Measurements from ENCODE around the gene MICB.
"Not testable (repeated sequence)": the region's sequence is repeated elsewhere in the genome, so short reads cannot be mapped to it uniquely, and the experiment has no call there.

MICB gene

DNA sequence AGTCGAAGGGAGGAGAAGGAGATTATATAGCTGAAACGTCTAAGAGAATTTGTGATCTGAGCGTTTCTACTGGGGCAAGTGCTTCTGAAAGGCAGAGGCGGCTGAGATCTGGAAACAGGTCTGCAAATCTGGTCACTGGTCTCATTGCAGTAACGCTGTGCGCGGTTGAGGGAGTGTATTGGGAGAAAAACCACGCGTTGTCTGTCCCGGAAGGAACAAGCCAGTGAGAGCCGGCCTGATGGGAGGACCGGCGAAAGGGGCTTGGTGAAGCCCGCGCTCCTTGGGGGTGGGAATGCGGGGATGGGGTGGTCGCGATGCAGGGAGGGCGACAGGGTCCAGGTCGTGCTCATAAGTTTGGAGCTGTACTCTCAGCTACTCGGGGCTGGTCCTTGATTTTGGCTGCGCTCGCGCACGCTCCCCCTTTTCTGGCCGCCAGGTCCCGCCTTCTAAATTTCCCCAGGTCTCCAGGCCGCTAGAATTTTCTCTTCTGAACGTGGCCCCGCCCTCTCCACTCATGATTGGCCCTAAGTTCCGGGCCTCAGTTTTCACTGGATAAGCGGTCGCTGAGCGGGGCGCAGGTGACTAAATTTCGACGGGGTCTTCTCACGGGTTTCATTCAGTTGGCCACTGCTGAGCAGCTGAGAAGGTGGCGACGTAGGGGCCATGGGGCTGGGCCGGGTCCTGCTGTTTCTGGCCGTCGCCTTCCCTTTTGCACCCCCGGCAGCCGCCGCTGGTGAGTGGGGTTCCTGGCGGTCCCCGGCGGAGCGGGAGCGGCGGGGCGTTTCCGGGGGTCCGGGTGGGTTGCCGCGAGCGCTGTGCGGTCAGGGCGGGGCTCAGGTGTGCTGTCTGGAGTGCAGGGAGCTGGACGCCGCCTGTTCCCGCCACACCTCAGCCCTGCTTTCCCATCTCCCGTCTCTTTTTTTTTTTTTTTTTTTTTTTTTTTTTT is at the start of gene MICB:
TSS of gene MICB (plus strand) at position 615 of the 946 bp plus-strand sequence. CDS start at position 664, 49 bp downstream.
- DNase-seq = no peak

DNA sequence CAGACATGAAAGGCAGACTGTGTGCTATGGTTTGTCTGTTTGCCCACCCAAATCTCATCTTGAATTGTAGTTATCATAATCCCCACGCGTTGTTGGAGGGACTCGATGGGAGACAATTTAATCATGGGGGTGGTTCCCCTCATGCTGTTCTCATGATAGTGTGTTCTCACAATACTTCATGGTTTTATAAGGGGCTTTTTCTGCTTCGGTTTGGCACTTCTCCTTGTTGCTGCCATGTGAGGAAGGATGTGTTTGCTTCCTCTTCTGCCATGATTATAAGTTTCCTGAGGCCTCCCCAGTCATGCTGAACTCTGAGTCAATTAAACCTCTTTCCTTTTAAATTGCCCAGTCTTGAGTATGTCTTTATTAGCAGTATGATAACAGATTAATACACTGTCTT is 47.2 kb upstream of the MICB start:
- no peak for DNase-seq

DNA sequence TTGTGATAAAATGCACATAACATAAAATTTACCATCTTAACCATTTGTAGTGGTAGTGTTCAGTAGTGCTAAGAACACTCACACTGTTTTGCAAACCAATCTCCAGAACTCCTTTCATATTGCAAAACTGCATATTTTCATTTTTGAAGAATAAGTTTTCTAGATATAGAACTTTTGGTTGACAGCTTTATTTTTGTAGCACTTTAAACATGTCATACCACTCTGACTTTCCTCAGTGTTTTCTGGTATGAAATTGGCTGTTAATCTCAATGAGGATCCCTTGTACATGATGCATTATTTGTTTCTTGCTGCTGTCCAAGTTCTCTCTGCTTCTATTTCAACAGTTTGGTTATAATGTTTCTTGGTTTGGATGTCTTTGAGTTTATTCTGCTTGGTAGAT is 45.1 kb upstream of the MICB start:
- DNase-seq = no peak

DNA sequence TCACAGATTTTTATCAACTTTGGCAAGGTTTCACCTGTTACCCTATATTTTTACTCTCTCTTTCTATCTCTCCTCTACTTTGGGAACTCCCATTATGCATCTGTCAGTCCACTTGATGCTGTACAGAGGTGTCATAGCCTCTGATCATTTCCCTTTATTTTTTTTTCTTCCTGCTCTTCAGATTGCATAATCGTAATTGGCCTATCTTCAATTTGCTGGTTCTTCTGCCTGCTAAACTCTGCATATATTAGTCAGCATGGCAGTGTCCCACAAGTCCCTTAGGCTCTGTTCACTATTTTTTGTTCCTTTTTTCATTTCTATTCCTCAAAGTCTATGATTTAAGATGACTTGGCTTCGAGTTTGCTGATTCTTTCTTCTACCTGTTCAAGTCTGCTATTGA is 44.7 kb upstream of the MICB start:
- no peak for DNase-seq

DNA sequence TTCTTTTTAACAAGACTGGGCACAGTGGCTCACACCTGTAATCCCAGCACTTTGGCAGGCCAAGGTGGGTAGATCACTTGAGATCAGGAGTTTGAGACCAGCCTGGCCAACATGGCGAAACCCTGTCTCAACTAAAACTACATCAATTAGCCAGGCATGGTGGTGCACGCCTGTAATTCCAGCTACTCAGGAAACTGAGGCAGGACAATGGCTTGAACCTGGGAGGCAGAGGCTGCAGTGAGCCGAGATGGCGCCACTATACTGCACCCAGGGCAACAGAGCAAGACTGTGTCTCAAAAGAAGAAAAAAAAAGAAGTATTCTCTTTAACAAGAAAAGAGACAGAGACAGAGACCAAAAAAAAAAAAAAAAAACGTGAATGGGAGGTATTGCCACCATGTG is 38.1 kb upstream of the MICB start:
- DNase-seq = not testable (repeated sequence)

DNA sequence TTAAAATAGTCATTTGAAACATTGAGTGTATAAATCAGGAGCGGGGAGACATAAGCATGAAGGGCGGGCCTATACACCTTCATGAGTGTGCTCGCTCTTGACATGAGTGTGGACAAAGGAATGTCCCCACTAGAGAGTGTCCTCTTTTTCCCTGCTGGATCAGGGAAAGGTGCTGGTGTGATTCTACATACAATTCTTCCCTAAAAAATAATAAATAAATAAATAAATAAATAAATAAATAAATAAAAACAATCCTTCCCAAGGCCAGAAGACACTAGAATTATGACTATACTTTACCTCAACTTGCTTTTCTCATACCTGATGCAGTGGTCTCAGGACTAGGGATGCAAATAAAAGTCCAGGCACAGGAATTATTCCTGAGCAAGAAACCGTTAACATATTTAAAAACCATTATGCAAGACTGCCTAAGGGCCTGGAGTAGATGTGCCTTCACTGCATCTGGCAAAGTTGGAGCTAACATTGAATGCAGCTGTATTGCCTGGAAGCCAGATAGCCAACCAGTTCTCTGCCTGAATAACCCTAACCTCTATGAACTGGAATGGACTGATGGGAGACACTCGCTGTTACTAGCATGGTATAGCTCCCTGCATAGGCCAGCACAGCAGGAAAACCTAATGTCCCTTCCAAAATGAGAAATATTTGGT is 37.5 kb upstream of the MICB start:
- no peak for DNase-seq

DNA sequence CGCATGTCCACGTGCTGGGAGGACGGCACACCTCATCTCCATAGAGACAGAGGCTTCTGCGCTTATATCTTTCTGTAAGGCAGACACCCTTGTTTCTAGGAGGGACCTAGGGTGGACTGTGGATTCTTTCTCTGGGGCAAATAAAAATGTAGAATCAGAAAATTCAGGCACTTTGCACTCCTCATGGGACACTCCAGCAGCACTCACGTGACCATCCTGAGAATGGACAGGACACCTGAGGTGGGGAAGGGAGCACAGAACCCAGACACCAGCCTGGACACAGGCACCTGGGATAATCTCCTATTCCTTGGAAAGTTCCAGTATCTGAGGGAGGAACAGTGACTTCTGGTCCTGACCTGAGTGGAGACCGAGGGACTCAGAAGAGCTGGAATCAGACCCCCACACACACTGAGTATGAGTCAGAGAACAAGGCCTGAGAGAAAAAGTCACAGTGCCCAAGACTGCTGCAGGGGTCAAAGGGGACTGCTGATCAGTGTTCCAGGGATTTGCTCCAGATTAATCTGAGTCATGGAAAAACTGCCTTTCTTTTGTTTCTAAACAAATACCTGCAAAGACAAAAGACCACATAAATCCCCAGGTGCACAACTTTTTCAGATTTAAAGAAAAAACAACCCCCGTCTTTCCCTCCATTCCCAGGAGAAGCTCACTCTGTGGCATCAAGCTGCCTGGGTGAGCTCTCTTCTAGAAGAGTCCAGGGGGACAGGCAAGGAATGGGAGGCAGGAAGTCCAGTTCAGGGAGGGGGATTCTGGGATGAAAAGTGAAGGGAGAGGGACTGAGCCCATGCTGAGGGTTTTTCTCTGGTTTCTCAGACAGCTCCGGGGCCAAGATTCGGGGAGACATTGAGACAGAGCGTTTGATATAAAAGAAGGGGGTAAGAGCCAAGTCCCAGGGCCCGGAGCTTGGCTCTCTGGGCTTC is 35.6 kb upstream of the MICB start:
- DNase-seq = no peak

DNA sequence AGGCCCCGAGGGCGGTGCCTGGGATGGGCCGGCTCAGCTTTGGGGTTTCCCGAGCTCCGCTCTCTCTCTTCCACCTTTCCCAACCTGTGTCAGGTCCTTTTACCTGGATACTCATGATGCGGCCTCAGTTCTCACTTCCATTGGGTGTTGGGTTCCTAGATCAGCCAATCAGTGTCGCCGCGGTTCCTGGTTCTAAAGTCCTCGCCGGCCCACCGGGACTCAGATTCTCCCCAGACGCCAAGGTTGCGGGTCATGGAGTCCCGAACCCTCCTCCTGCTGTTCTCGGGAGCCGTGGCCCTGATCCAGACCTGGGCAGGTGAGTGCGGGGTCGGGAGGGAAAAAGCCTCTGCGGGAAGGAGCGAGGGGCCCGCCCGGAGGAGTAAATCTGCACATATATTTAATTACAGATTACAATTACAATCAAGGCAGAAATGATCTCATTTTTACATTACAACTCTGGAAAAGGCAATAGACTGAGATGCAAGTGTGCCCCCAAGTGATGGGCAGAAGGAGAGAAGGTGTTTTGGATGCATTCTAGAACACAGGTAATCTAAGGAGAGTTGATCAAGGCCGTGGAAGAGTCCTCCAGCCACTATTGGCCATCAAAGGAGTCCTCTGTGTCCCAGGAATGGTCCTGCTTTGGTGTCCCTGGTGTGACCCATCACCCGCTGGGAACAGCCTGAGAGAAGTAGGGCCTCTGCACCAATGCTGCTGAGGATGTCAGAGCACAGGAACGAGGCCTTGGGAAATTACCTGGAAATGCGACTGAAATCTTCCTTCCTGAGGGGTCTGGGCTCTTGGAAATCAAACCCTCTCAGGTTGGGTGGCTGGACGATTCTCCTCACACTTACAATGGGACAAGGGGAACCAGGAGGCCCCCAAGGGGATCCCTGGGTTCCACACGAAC is 34.7 kb upstream of the MICB start:
- peak; percentile 15 for DNase-seq

DNA sequence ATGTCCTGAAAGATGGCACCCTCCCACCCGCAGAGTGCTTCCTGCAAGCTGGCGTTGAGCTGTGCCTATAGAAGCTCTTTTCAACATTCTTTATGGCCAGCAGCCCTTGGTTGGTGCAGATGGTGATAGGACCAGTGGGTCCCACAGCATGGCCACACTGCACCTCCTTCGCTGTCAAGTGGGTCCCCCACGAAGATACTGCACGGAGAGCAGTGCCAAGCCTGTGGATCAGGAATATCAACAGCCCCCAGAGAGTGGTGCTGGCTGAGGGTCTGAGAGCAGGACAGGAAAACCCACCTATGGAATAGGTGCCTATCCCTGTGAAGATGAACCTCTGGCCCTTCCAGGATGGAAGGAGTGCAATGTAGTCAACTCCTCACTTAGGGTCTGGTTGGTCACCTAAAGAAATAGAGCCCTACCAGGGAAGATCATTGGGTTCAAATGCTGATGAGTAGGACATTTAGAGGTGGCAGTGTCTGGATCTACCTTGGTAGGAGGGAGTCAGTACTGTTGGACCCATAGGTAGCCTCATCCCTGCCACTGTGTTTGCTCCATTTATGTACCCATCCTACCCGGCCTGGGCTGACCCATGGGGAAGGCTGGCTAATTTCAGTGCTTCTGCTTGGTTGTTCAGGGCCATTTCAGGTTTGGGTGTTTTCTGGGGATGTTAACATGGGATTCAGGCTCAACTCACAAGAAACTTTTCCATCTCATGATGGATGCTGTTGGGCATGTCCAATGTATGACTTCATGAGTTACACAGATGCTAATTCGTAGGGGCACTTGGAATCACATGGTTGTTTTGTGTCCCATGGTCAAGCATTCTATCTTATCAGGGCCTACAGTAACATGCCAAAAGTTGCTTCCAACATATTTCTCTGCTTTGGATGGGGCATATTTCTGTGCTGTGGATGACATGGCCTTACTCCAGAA is 33.4 kb upstream of the MICB start:
- DNase-seq = no peak

DNA sequence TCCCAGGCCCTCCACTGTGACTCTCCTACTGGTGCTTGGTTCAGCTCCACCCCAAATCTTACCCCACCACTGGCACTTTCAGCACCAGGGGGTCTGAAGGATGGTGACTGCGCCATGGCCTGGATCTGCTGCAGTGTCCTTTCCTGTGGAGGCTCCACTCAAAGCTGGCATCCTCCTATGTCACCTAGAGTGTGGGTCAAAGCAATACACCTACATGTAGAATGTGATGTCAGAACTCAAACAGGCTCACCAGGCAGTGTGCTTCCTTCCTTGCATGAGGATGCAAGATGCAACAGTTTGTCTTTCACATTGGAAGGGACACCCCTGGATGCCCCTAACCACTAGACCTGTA is 32.8 kb upstream of the MICB start:
- DNase-seq = no peak

DNA sequence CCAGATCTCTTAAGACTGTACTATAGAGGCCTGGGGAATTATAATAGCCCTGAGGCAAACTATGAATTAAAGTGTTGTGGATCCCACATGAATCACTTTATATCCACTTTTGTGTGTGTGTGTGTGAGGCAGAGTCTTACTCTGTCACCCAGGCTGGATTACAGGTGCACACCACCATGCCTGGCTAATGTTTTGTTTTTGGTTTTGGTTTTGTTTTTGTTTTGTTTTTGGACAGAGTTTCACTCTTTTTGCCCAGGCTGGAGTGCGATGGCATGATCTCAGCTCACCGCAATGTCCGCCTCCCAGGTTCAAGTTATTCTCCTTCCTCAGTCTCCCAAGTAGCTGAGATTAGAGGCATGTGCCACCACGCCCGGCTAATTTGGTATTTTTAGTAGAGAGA is 32.2 kb upstream of the MICB start:
- no peak for DNase-seq

DNA sequence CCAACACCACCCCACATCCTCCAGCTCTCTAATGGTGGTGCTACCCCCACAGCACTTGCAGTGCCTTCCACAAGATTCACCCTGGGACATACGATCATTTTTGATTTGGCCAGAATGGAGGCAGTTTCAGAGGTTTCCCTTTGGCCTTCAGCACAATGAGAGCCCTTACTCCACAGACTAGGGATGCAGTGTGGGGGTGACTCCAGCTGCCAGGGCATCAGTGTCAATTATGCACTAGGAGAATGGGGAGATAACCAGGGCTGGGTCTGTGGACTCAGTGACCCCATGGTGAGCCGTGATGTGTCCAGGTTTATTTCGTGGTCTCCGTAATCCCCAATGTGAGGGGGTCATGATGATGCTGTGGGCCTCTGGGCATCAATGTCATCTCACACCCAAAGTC is 31.5 kb upstream of the MICB start:
- no peak for DNase-seq

DNA sequence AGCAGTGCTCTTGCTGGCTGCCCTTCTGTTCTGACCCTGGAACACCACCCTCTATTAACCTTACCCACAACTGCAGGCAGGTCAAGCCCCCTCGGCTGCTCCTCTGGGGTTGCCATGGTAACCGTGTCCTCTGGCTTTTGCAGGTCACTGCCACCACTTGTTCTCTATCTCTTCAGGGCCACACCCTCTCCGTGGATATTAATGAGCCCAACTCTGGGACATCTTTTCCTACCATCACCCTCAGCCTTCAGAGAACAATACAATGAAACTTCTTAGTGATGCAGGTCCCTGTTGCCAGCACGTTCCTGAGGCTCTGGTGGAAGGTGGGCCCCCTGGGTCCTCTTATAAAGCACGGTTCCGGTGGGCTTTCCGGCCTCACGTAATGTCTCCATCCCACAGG is 30.8 kb upstream of the MICB start:
- DNase-seq = no peak

DNA sequence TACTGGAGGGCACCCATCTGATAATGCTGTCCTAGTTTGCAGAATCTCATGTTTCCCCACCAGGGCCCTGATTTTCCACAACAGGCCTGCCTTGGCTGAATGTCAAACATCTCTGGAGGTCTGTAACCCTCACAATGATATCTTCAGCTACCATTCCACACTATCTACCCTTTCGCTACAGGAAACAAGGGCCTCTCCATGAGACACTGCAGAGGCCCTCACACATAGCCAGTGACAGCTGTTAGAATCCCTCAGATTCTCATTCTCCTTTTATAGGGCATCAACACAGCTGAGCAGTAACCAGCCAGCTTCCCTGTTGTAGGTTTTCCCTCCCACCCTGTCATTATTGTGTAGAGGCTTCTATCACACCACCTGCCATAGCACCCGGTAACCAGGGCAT is 29.6 kb upstream of the MICB start:
- no peak for DNase-seq

DNA sequence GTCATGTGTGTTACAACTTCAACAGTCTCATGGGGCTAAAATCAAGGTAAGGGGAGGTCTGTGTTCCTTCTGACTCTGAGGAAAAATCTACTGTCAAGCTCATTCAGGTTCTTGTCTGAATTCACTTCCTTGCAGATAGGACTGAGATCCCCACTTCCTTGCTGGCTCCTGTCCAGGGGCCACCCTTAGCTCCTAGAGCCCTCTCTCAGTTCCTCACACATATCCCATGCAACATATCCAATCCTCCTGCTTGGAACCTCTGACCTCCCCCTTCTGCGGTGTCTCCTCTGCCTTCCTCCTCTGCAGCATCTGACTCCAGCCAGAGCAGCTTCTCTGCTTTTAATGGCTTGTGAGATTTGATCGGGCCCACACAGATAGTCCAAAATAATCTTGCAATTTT is 27.1 kb upstream of the MICB start:
- no peak for DNase-seq

DNA sequence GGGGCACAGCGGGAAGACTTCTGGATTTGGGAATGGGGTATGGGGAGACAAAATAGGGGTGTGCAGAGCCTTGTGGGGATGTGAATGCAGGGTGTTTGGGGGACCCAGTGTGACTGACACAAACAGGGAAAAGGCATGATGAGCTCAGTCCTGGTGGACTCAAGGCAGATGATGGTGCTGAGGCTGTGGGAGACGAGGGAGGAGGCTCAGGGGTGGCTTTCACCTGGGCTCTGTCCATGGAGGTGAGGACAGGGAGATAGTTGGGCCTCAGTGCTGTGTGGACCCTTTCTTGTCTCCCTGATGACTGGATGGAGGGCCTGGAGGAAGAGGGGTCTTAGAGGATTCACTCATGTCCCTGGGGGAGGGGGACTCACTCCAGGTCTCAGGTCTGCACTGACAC is 26.2 kb upstream of the MICB start:
- DNase-seq = no peak

DNA sequence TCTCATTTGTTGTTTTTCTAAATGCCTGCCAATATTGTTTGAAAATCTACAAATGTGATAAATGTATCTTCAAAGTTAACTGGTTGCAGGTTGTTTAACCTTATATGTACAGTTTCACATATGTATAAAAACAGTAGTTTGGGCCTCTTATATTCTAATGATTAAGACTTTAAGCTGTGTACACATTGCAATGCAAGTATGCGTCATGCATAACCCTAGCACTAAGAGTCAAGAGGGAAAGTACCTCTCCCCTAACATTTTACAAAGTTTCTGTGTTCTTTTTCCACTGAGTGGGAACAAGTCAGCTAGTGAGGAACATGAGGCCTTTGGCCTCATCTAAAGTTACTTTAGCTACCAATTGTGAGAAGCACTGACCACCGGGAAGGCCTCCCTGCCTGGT is 25.7 kb upstream of the MICB start:
- no peak for DNase-seq

DNA sequence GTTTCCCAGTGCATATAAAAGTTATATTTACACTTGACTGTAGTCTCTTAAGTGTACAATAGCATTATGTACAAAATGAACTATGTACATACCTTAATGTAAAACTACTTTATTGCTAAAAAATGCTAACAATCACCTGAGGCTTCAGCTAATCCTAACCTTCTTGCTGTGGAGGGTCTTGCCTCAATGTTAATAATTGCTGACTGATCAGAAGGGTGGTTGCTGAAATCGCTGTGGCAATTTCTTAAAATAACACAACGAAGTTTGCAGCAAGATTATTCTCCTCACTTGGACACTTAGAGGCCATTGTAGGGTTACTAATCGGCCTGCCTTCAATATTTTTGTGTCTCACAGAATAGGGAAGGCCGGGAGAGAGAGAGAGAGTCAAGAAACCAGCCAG is 24.7 kb upstream of the MICB start:
- DNase-seq = no peak

DNA sequence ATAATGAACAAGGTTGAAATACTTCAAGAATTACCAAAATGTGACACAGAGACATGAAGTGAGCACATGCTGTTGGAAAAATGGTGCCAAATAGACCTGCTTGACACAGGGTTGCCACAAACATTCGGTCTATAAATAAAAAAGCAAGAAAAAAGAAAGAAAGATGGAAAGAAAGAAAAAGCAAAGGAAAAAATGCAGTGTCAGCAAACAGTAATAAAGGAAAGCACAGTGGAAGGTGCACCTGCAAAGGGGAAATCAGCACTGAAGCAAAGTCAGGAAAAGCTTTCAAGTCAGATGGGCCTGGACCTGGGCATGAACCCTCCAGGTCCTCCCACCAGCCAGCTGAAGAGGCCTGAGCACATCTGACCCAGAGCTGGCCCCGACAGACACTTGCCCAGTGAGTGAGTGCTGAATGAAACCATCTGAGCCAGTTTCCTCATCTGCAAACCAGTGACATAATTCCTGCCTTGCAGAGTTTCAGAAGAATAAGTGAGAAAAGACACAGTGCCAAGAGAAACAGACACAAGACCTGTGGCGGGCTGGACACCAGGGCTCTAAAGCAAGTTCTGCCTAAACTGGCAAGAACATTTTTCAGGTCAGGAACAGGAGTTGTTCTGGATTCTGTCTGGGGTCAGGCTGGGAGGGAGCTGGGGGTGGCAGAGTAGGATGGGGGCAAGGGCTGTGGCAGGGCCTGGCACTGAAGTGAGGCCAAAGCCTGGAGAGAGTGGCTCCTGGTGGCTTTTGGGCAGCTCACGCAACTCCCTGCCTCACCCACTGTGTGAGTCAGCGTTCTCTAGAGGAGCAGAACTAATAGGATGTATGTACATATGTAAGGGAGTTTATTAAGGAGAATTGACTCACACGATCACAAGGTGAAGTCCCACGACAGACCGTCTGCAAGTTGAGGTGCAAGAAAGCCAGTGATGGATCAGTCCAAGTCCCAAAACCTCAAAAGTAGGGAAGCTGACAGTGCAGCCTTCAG is 23.9 kb upstream of the MICB start:
- no peak for DNase-seq

DNA sequence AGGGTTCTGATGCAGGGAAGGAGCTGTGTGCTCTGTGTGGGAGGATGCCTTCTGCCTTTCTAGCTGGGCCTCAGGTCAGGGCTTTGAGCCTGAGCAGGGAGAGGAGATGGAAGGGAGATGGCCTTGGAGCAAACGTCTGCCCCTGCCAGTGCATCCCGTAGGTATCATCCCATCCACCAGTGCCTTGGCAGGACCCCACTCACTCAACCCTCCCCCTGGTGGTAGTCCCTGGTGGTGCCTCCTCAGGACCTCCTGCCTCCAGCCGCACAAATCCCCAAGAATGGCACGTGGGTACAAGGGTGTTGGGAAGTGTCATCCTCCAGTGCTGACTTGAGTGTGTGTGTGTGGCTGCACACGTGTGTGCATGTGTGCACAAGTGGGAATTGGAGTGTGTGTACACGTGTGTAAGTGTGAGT is 23.1 kb upstream of the MICB start:
- DNase-seq = no peak
